IMR-90 (cell line): ENCODE results near the gene KANSL1L.

ENCODE experiments used
- CEBPB ChIP-seq: IDR thresholded peaks from 2 replicates; pipeline ENCODE4 v1.6.1; 2012; ENCODE audit warnings: low read depth, low read length, improper control_type of control experiment
- CHD1 ChIP-seq: IDR thresholded peaks from 2 replicates; pipeline ENCODE4 v1.6.1; 2012; ENCODE audit warnings: low read depth, low read length, improper control_type of control experiment
- CTCF ChIP-seq: conservative IDR thresholded peaks from 2 replicates; pipeline ENCODE4 v1.5.1; 2012; ENCODE audit warnings: mild to moderate bottlenecking, low read depth, low read length, improper control_type of control experiment
- POLR2A ChIP-seq: IDR thresholded peaks from 2 replicates; pipeline ENCODE4 v1.6.1; 2012; ENCODE audit warnings: mild to moderate bottlenecking, low read depth, low read length
- RCOR1 ChIP-seq: IDR thresholded peaks from 2 replicates; pipeline ENCODE4 v1.6.1; 2012; ENCODE audit warnings: mild to moderate bottlenecking, low read length, improper control_type of control experiment; ENCODE audit not compliant: insufficient replicate concordance
- SMC3 ChIP-seq: fragments of 150-350 bp; IDR thresholded peaks from 2 replicates; pipeline ENCODE4 v1.6.1; 2016; ENCODE audit warnings: low read depth, mild to moderate bottlenecking, antibody characterized with exemption, low read length, moderate library complexity

- TF ChIP-seq CTCF = no peak
- no peak for TF ChIP-seq POLR2A
- TF ChIP-seq CEBPB = no peak
- no peak for TF ChIP-seq SMC3
- TF ChIP-seq CHD1 = no peak
- no peak for TF ChIP-seq RCOR1
Observed at GRCh38 chr2:210009126-210009525, 162.1 kb downstream of the KANSL1L start.
